Measurements from ENCODE around the gene MAGEL2.
"Not testable (repeated sequence)": the region's sequence is repeated elsewhere in the genome, so short reads cannot be mapped to it uniquely, and the experiment has no call there.

Gene MAGEL2

GRCh38 chr15:23606226-23606625, 41.4 kb downstream of the MAGEL2 start:
- DNase-seq (ENCODE audit: low read depth, low spot score) = no peak

DNA sequence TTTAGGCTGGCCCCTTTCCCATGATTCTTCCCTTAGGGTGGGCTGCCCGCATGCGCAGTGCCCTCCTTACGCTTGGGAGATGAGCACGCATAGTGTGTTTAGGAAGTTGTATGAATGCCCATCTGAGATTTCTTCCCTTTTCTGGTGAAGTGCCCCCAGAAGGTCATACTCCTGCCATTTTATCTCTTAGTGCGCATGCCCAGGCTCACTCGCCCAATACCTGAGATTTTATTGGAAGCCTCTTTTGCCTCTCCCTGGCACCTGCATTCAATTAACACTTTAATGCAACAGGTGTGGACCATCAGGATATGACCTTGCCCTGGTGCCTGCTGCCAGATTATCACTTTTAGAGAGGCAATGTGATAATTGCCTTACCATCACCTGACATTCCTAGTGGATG, 45.5 kb downstream of the MAGEL2 start:
- no peak for DNase-seq (ENCODE audit: low read depth, low spot score)

- no peak for DNase-seq (ENCODE audit: low read depth, low spot score)
Observed at GRCh38 chr15:23599053-23599452, 48.6 kb downstream of the MAGEL2 start.

DNA sequence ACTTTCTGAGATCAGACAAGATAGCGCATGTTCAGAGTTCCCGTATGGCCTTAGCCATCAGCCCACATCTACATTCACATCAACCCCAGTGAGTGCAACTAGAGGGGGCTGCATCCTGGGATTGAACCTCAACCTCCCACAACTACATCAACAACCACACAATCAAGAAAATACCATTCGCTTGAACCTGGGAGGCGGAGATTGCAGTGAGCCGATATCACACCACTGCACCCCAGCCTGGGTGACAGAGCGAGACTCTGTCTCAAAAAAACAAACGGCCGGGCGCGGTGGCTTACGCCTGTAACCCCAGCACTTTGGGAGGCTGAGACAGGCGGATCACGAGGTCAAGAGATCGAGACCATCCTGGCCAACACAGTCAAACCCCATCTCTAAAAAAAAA, 50.4 kb downstream of the MAGEL2 start:
- not testable (repeated sequence) for DNase-seq (ENCODE audit: low read depth, low spot score)

DNA sequence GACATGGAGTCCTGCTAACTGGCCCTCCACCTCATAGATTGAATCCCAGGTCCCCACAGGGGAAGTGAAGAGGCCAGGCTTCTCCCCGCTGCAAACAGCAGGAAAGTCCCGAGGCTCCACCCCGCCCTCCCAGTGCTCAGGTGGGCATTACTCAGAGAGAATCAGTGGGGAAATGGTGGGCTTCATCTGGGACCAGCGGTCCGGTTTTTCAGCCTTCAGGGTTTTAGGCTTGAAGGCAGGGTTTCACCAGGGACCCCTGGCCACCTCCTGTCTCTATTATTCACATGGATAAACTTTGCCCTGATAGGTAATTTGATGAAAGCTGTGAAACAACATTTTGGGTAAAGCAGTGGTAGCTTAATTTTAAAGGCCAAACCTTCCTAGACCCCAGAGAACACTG, 50.9 kb downstream of the MAGEL2 start:
- DNase-seq (ENCODE audit: low read depth, low spot score) = no peak

- DNase-seq (ENCODE audit: low read depth, low spot score) = no peak
Observed at GRCh38 chr15:23595368-23595767, 52.3 kb downstream of the MAGEL2 start.

DNA sequence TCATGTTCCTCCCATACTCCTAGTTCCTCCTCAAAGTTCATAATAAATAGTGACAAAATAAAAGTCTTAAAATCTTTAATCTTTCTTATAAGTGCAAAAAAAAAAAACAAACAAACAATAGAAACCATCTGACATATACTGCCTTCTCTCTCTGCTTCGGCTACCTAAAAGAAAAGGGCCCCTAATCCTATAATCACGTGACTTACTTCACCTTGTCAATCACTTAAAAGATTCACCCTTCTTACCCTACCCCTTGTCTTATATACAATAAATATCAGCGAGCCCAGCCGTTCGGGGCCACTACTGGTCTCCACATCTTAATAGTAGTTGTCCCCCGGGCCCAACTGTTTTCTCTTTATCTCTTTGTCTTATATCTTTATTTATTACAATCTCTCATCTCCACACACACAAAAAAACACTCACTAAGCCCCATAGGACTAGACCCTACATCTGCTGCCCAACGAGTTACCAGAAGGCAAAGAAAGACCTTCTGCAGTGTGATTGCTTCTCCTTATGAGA, 53.4 kb downstream of the MAGEL2 start:
- no peak for DNase-seq (ENCODE audit: low read depth, low spot score)

Data from smooth muscle cell of the brain vasculature (primary cell).